IPS-NIHi7 (cell line): ENCODE data around the gene PCDHGB3.
"Not testable (repeated sequence)": the region's sequence is repeated elsewhere in the genome, so short reads cannot be mapped to it uniquely, and the experiment has no call there.

ENCODE experiments used
- DNase-seq: peaks from one replicate; pipeline ENCODE4 v3.0.0; 2012; ENCODE audit warnings: mixed read lengths; ENCODE audit errors: extremely low spot score

Gene PCDHGB3

DNA sequence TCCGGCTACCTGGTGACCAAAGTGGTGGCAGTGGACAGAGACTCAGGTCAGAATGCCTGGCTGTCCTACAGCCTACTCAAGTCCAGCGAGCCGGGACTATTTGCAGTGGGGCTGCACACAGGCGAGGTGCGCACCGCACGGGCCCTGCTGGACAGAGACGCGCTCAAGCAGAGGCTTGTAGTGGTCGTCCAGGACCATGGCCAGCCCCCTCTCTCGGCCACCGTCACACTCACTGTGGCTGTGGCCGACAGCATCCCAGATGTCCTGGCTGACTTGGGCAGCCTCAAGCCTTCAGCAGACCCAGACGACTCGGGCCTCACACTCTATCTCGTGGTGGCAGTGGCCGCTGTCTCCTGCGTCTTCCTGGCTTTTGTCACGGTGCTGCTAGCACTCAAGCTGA is 13.1 kb upstream of the PCDHGB3 start:
- DNase-seq: no peak

DNA sequence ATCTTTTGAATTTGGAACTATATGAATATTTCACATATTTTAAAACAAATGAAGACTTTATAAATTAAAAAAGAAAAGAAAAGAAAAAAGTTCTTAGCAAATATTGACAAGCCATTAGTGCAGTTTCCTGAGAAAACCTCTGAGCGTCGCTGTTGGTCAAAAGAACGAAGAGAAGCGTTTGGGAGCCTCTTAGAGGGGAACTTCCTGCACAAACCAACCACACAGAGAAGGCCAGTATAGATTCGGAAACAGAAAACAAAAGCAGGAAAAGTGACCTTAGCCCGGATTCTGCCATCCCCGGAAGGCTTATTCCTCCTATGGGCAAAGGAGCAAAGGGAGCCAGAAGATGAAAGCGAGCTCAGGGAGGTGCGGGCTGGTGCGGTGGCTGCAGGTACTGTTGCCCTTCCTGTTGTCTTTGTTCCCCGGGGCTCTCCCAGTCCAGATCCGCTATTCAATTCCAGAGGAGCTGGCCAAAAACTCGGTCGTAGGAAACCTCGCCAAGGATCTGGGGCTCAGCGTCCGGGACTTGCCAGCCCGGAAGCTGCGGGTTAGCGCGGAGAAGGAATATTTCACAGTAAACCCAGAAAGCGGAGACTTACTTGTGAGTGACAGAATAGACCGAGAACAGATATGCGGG is 10.1 kb upstream of the PCDHGB3 start, which contains the start of gene PCDHGB2:
PCDHGB2 (plus strand) TSS at position 205 of the 637 bp plus-strand sequence; CDS start at position 347, 142 bp downstream.
- DNase-seq: peak; percentile 71

DNA sequence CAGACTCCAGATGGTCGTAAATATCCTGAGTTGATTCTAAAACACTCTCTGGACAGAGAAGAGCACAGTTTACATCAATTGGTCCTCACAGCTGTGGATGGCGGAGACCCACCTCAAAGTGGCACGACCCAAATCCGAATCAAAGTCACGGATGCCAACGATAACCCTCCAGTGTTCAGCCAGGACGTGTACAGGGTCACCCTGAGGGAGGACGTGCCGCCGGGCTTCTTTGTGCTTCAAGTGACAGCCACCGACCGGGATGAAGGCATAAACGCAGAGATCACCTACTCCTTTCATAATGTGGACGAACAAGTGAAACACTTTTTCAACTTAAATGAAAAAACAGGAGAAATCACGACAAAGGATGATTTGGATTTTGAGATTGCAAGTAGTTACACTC is 9.4 kb upstream of the PCDHGB3 start:
- DNase-seq: no peak

DNA sequence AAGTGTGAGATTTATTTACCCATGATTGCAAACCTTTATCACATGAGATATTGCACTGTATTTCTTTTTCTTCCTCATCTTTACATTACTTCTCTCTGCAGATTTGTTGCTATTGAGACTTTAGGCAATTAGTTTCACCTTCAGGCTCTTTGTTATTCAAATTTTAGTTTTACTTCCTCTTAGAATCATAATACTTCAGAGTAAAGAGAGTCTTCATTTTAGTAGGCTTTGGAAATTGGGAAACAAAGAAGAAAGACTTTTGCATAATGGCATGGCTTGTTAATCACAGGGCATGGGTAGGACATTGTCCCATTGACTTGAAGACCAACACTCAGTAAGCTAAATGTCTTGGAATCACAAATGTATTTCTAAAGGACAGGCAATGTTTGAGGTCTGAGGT is 7.3 kb upstream of the PCDHGB3 start:
- DNase-seq: no peak

DNA sequence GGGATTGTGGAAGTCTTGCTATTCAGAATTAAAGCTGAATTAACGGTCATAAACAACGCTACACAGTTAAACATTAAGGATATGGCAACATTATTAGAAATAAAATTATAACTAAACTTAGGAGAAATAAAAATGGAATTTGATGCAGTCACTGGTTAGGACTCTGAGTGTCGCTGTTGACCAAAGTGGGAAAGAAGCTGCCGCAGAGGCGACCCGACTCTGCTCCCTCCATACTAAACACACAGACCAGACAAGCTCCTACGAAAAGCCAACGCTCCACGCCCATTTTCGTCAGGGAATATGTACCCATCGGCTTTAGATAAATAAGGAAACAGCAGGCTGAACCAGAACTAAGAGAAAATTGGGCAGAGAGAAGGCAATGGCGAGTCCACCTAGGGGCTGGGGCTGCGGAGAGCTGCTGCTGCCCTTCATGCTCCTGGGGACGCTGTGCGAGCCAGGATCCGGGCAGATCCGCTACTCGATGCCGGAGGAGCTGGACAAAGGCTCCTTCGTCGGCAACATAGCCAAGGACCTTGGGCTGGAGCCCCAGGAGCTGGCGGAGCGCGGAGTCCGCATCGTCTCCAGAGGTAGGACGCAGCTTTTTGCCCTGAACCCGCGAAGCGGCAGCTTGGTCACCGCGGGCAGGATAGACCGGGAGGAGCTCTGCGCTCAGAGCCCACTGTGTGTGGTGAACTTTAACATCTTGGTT is 5.9 kb upstream of the PCDHGB3 start, which contains the start of gene PCDHGA5:
PCDHGA5 (plus strand) TSS at position 211 of the 709 bp plus-strand sequence; CDS start at position 380, 169 bp downstream.
- no peak for DNase-seq

DNA sequence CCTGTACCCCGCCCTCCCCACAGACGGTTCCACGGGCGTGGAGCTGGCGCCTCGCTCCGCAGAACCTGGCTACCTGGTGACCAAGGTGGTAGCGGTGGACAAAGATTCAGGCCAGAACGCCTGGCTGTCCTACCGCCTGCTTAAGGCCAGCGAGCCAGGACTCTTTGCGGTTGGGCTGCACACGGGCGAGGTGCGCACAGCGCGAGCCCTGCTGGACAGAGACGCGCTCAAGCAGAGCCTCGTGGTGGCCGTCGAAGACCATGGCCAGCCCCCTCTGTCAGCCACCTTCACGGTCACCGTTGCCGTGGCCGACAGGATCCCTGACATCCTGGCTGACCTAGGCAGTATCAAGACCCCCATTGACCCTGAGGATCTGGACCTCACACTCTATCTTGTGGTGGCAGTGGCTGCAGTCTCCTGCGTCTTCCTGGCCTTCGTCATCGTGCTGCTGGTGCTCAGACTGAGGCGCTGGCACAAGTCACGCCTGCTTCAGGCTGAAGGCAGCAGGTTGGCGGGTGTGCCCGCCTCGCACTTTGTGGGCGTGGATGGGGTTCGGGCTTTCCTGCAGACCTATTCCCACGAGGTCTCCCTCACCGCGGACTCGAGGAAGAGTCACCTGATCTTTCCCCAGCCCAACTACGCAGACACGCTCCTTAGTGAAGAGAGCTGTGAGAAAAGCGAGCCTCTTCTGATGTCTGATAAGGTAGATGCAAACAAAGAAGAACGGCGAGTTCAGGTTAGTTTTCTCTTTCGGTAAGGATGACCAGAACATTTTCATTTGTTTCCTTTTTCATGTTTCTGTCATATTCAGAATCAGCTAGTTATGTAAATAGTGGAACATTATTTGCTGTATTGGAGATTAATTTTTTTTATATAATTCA is 3.8 kb upstream of the PCDHGB3 start:
- DNase-seq: no peak

DNA sequence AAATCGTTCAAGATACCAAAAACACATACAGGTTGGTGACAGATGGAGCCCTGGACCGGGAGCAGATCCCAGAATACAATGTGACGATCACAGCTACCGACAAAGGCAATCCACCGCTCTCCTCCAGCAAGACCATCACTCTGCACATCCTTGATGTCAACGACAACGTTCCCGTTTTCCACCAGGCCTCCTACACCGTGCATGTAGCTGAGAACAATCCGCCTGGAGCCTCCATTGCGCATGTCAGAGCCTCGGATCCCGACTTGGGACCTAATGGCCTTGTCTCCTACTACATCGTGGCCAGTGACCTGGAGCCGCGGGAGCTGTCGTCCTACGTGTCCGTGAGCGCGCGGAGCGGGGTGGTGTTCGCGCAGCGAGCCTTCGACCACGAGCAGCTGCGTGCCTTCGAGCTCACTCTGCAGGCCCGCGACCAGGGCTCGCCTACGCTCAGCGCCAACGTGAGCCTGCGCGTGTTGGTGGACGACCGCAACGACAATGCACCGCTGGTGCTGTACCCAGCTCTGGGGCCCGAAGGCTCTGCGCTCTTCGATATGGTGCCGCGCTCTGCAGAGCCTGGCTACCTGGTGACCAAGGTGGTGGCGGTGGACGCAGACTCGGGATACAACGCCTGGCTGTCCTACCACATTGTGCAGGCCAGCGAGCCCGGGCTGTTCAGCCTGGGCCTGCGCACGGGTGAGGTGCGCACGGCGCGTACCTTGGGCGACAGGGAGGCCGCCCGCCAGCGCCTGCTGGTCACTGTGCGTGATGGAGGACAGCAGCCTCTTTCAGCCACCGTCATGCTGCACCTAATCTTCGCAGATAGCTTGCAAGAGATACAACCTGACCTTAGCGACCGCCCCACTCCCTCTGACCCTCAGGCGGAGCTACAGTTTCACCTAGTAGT is 1.8 kb downstream of the PCDHGB3 start:
- no peak for DNase-seq

DNA sequence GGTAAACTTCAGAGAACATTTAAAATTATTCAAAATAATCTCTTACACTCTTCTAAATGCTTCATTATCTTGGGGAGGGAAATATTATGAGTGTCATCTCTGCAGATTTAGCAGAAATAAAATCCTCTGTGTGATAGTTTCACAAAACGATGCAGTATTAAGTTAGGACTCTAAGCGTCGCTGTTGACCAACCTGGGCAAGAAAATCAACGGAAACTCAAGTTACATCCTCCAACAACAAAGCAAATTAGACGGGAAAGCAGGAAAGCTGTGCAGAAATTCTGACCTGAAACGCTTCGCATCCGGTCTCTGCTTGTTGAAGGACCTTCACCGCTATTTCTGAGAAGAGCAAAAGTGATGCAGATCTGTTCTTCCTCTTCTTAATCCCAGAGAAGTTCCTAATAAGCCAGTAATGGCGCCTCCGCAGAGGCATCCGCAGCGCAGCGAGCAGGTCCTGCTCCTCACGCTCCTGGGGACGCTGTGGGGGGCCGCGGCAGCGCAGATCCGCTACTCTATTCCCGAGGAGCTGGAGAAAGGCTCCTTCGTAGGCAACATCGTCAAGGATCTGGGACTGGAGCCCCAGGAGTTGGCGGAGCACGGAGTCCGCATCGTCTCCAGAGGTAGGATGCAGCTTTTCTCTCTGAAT is 3.8 kb downstream of the PCDHGB3 start, which contains the start of gene PCDHGA6:
PCDHGA6 (plus strand) TSS at position 219 of the 645 bp plus-strand sequence; CDS start at position 412, 193 bp downstream.
- DNase-seq: no peak

DNA sequence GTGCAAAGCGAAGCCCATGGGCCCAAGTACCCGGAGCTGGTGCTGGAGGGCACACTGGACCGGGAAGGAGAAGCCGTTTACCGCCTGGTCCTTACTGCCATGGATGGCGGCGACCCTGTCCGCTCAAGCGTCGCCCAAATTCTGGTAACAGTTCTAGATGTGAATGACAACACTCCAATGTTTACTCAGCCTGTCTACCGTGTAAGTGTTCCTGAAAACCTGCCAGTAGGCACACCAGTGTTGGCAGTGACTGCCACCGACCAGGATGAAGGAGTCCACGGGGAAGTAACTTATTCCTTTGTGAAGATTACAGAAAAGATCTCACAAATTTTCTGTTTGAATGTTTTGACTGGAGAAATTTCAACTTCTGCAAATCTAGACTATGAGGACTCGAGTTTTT is 4.6 kb downstream of the PCDHGB3 start:
- no peak for DNase-seq

DNA sequence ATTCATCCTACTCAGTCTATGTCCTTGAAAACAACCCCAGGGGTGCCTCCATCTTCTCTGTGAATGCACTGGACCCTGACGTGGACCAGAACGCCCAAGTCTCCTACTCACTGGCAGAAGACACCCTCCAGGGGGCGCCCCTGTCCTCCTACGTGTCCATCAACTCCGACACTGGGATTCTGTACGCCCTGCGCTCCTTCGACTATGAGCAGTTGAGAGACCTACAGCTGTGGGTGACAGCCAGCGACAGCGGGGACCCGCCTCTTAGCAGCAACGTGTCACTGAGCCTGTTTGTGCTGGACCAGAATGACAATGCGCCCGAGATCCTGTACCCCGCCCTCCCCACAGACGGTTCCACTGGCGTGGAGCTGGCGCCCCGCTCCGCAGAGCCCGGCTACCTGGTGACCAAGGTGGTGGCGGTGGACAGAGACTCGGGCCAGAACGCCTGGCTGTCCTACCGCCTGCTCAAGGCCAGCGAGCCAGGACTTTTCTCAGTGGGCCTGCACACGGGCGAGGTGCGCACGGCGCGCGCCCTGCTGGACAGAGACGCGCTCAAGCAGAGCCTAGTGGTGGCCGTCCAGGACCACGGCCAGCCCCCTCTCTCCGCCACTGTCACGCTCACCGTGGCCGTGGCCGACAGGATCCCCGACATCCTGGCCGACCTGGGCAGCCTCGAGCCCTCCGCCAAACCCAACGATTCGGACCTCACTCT is 5.6 kb downstream of the PCDHGB3 start:
- DNase-seq: not testable (repeated sequence)

DNA sequence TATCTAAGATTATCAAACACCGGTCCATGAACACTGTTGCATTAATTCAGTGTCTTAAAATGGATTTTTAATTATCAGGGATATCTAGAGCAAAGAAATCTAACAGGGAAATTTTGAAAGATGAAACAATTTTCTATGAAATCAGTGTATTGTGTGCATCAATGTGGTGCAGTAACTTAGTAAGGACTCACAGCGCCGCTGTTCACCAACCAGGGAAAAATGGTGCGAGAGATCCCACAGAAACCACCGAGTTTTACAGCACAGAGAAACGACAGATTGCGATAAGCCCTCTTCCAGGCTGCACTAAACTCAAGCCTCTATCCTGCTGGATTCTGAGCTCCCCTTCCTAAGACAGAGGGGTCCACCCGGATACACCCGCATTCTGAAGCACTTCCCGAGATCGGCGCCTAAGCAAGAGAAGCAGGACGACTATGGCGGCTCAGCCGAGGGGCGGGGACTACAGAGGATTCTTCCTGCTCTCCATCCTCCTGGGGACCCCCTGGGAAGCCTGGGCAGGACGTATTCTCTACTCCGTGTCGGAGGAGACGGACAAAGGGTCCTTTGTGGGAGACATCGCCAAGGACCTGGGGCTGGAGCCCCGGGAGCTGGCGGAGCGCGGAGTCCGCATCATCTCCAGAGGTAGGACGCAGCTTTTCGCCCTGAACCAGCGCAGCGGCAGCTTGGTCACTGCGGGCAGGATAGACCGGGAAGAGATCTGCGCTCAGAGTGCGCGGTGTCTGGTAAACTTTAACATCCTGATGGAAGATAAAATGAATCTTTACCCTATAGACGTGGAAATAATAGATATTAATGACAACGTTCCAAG is 12.6 kb downstream of the PCDHGB3 start, which contains the start of gene PCDHGA7:
PCDHGA7 (plus strand) TSS at position 274 of the 826 bp plus-strand sequence; CDS start at position 432, 158 bp downstream.
- no peak for DNase-seq

DNA sequence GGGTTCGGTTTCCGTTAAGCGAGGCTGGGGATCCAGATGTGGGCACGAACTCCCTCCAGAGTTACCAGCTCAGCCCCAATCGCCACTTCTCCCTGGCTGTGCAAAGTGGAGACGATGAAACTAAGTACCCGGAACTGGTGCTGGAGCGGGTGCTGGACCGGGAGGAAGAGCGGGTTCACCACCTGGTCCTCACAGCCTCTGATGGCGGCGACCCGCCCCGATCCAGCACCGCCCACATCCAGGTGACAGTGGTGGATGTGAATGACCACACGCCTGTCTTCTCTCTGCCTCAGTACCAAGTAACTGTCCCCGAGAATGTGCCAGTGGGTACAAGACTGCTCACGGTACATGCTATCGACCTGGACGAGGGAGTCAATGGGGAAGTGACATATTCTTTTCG is 13.3 kb downstream of the PCDHGB3 start:
- no peak for DNase-seq

DNA sequence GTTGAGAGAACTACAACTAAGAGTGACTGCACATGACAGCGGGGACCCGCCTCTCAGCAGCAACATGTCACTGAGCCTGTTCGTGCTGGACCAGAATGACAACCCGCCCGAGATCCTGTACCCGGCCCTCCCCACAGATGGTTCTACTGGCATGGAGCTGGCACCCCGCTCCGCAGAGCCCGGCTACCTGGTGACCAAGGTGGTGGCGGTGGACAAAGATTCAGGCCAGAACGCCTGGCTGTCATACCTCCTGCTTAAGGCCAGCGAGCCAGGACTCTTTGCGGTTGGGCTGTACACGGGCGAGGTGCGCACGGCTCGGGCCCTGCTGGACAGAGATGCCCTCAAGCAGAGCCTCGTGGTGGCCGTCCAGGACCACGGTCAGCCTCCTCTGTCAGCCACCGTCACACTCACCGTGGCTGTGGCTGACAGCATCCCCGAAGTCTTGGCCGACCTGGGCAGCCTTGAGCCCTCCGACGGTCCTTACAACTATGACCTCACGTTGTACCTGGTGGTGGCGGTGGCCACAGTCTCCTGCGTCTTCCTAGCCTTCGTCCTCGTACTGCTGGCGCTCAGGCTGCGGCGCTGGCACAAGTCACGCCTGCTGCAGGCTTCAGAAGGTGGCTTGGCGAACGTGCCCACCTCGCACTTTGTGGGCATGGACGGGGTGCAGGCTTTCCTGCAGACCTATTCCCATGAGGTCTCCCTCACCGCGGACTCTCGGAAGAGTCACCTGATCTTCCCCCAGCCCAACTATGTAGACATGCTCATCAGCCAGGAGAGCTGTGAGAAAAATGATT is 14.6 kb downstream of the PCDHGB3 start:
- DNase-seq: no peak

DNA sequence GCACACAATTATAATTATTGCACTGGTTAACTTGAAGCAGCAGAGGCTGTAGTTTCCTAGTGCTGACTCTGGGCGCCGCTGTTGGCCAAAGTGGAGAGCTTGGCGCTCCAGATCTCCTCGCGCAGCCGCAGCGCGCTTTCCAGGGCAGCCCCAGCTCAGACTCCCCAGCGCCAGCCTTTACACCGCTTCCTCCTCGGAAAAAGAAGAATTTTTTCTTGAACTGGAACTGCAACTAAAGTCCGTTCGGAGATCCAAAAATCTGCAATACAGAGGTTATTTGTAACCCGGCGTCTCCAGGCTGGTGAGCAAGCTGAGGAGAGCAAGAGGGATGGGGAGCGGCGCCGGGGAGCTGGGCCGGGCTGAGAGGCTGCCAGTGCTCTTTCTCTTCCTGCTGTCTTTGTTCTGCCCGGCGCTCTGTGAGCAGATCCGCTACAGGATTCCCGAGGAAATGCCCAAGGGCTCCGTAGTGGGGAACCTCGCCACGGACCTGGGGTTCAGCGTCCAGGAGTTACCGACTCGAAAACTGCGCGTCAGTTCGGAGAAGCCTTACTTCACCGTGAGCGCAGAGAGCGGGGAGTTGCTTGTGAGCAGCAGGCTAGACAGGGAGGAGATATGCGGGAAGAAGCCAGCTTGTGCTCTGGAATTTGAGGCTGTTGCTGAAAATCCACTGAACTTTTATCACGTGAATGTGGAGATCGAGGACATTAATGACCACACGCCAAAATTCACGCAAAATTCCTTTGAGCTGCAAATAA is 17.7 kb downstream of the PCDHGB3 start, which contains the start of gene PCDHGB4:
PCDHGB4 (plus strand) TSS at position 142 of the 755 bp plus-strand sequence; CDS start at position 329, 187 bp downstream.
- DNase-seq: peak; percentile 58

DNA sequence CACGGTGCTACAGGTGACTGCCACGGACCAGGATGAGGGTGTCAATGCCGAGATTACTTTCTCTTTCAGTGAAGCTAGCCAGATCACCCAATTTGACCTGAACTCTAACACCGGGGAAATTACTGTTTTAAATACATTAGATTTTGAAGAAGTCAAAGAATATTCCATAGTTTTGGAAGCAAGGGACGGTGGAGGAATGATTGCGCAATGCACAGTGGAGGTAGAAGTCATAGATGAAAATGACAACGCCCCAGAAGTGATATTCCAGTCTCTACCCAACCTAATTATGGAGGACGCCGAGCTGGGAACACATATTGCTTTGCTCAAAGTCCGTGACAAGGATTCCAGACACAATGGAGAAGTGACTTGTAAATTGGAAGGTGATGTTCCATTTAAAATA is 18.6 kb downstream of the PCDHGB3 start:
- DNase-seq: no peak

DNA sequence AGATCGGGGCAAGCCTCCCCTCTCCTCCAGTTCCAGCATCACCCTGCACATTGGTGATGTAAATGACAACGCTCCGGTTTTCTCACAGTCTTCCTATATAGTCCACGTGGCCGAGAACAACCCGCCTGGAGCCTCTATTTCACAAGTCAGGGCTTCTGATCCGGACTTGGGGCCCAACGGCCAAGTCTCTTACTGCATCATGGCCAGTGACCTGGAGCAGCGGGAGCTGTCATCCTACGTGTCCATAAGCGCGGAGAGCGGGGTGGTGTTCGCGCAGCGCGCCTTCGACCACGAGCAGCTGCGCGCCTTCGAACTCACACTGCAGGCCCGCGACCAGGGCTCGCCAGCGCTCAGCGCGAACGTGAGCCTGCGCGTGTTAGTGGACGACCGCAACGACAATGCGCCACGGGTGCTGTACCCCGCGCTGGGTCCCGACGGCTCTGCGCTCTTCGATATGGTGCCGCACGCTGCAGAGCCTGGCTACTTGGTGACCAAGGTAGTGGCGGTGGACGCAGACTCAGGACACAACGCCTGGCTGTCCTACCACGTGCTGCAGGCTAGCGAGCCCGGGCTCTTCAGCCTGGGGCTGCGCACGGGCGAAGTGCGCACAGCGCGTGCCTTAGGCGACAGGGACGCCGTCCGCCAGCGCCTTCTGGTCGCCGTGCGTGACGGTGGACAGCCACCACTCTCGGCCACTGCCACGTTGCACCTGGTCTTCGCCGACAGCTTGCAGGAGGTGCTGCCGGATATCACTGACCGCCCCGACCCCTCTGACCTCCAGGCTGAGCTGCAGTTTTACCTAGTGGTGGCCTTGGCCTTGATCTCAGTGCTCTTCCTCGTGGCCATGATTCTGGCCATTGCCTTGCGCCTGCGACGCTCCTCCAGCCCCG is 19.4 kb downstream of the PCDHGB3 start:
- DNase-seq: no peak
